NT2/D1 (cell line): ENCODE measurements around the gene MEX3B.

ENCODE experiments used
- DNase-seq: peaks from one replicate; pipeline ENCODE4 v3.0.0-alpha.2; 2011; ENCODE audit warnings: low read depth, low spot score
- H3K27me3 ChIP-seq: 2 replicates; pipeline ENCODE4 v1.6.0; 2011; ENCODE audit warnings: mild to moderate bottlenecking; ENCODE audit not compliant: insufficient read length, insufficient read depth
- H3K36me3 ChIP-seq: 2 replicates; pipeline ENCODE4 v1.6.1; 2011; ENCODE audit warnings: mild to moderate bottlenecking, low read length, mixed read lengths; ENCODE audit not compliant: insufficient read depth, insufficient read length
- H3K4me1 ChIP-seq: 2 replicates; pipeline ENCODE4 v1.5.1; 2011; ENCODE audit not compliant: insufficient read depth, insufficient read length
- H3K4me3 ChIP-seq: 2 replicates; pipeline ENCODE4 v1.5.1; 2011; ENCODE audit warnings: low read depth; ENCODE audit not compliant: insufficient read length
- H3K9ac ChIP-seq: 2 replicates; pipeline ENCODE4 v1.6.0; 2011; ENCODE audit warnings: low read depth; ENCODE audit not compliant: insufficient read length
- H3K9me3 ChIP-seq: 2 replicates; pipeline ENCODE4 v1.5.1; 2011; ENCODE audit warnings: mild to moderate bottlenecking, low read length; ENCODE audit not compliant: insufficient read depth
- ZNF274 ChIP-seq: IDR thresholded peaks from 2 replicates; pipeline ENCODE4 v1.6.1; 2011; ENCODE audit warnings: mild to moderate bottlenecking, low read depth, low read length

The MEX3B gene

DNA sequence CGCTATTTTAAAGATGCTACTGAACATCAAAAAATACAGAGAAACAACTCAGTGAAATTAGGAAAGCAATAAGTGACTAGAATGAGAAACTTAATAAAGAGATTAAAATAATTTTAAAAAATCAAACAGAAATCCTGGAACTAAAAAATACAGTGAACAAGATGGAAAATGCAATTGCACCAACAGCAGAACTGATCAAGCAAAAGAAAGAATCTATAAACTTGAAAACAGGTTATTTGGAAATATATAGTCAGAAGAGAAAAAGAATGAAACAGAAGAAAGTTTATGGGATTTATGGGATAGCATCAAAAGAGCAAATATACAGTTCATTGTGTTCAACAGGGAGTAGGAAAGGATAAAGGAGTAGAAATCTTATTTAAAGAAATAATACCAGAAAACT, 53.3 kb downstream of the MEX3B start:
- H3K9ac ChIP-seq: no peak overlapping the region
- no peak for TF ChIP-seq ZNF274
- no peaks in the 10 kb centered on the region for H3K36me3 ChIP-seq
- H3K4me1 ChIP-seq: no peaks in the 10 kb centered on the region
- DNase-seq: no peak
- H3K4me3 ChIP-seq: no peak overlapping the region
- no peaks in the 10 kb centered on the region for H3K27me3 ChIP-seq
- peaks cover 29% of the 10 kb centered on the region for H3K9me3 ChIP-seq
